ENCODE data around the gene PRSS38. TPM values are rescaled to one million over a fixed set of nuclear protein-coding genes. Genes with fewer than 3 reads are reported as not detected.
"Not testable (repeated sequence)": the region's sequence is repeated elsewhere in the genome, so short reads cannot be mapped to it uniquely, and the experiment has no call there.

Gene PRSS38
- total and polyA plus RNA-seq, 7 experiments from 2014 or later: not detected

GRCh38 chr1:227877810-227878209, 62.3 kb downstream of the PRSS38 start:
- Mint-ChIP-seq H3K4me1 (peaks cover 0 to 32% (median 14%) of the 10 kb centered on the region in 7 donors), H3K27me3 (peaks cover 0 to 62% (median 0%) of the 10 kb centered on the region in 5 donors), H3K9me3 (peaks cover 0 to 16% (median 10%) of the 10 kb centered on the region in 11 donors)
- H3K27me3 ChIP-seq (ENCODE audit: control insufficient read depth in 2 of 2, insufficient read depth in 2 of 2, low read length in 2 of 2); DNase-seq; intact Hi-C loops (cut with micrococcal nuclease); H3K36me3 ChIP-seq (ENCODE audit: control insufficient read depth in 2 of 3, insufficient read depth in 3 of 3, low read length in 3 of 3); CTCF ChIA-PET; ATAC-seq; H3K4me3 ChIP-seq (ENCODE audit: low read length); H3K4me1 ChIP-seq (ENCODE audit: control insufficient read depth in 2 of 2, insufficient read depth in 2 of 2, low read length in 2 of 2); POLR2A ChIA-PET; H3K36me3 Mint-ChIP-seq; H3K4me3 Mint-ChIP-seq; H3K27ac ChIP-seq (ENCODE audit: low read depth, low read length); H3K27ac Mint-ChIP-seq; H3K9me3 ChIP-seq (ENCODE audit: control insufficient read depth in 2 of 3, low read length in 3 of 3): not testable (repeated sequence)

DNA sequence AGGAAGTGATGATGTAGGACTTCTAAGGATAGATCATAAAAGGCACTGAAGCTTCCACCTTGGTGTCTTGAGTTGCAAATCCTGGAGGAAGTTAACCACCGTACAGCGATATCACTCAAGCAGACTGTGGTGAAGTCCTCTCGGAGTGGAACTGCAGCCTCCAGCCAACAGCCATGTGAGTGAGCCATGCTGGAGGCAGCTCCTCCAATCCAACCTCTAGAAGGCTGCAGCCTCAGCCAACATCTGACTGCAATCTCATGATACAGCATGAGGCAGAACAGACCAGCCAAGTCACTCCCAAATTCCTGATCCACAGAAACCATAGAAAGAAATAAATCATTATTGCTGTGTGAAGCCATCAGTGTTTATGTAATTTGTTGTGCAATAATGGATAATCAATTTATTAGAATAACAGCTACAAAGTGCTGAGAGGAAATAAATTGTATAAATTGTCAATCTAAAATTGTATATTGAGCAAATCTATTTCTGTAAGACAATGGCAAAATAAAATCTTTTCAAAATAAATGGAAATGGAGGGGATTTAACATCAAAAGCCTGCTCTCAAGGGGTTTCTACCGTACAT, 65.0 kb downstream of the PRSS38 start:
- CTCF ChIA-PET: no interaction called here
- H3K36me3 Mint-ChIP-seq: no peaks in the 10 kb centered on the region

DNA sequence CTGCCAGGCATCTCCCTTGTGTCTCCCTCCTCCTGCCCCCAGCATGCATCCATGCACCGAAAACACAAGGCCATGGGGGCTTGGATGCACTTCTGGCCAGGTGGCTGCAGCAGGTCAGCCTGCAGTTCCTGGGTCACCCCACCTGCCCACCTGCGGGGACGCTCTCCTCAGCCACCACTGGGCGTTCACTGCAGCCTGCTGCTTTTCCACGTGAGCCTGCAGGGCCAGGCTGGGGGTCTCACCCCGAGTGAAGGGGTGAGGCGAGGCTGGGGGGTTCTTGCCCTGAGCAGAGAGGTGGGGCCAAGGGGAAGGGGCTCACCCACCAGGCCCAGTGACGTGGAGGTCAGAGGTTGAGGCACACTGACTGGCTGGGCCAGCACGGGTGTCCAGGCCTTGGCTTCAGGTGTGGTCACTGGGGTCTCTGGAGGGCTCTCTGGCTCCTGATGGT, 67.6 kb downstream of the PRSS38 start:
- Mint-ChIP-seq H3K9me3 (no peaks in the 10 kb centered on the region), H3K27ac (peak overlapping the region in 6 of 9 donors; percentile 85 to 94 (median 92)), H3K27me3 (peaks cover 0 to 29% (median 0%) of the 10 kb centered on the region in 5 donors), H3K4me3 (peak overlapping the region in 1 of 10 donors; percentile 27), H3K36me3 (no peaks in the 10 kb centered on the region), H3K4me1 (peaks cover 9 to 46% (median 25%) of the 10 kb centered on the region in 7 donors)
- intact Hi-C loops (cut with micrococcal nuclease): loop anchor here in 1 of 2 donors (10.0 kb wide), 1 partner anchor 118 kb away; no protein-coding TSS in a partner anchor
- Histone ChIP-seq H3K4me3 (ENCODE audit: low read length) (no peak overlapping the region), H3K4me1 (ENCODE audit: control insufficient read depth in 2 of 2, insufficient read depth in 2 of 2, low read length in 2 of 2) (peaks cover 30 to 44% of the 10 kb centered on the region in 2 donors), H3K27ac (ENCODE audit: low read depth, low read length) (no peak overlapping the region), H3K9me3 (ENCODE audit: control insufficient read depth in 2 of 3, low read length in 3 of 3) (no peaks in the 10 kb centered on the region), H3K36me3 (ENCODE audit: control insufficient read depth in 2 of 3, insufficient read depth in 3 of 3, low read length in 3 of 3) (no peaks in the 10 kb centered on the region), H3K27me3 (ENCODE audit: control insufficient read depth in 2 of 2, insufficient read depth in 2 of 2, low read length in 2 of 2) (no peaks in the 10 kb centered on the region)
- ChIA-PET POLR2A (no interaction called here), CTCF (no interaction called here)
- no peak for DNase-seq
- no peak for ATAC-seq

More for the DNA sequence above, 65.0 kb downstream of the PRSS38 start:
- no peak overlapping the region for H3K4me3 ChIP-seq (ENCODE audit: low read length)
- no peaks in the 10 kb centered on the region for H3K9me3 ChIP-seq (ENCODE audit: control insufficient read depth in 2 of 3, low read length in 3 of 3)
- H3K36me3 ChIP-seq (ENCODE audit: control insufficient read depth in 2 of 3, insufficient read depth in 3 of 3, low read length in 3 of 3): no peaks in the 10 kb centered on the region
- H3K4me1 ChIP-seq (ENCODE audit: control insufficient read depth in 2 of 2, insufficient read depth in 2 of 2, low read length in 2 of 2): peaks cover 15 to 18% of the 10 kb centered on the region in 2 donors
- Mint-ChIP-seq H3K4me3 (no peak overlapping the region), H3K9me3 (peaks cover 0 to 4% (median 0%) of the 10 kb centered on the region in 11 donors), H3K27me3 (peaks cover 0 to 41% (median 0%) of the 10 kb centered on the region in 5 donors), H3K4me1 (peaks cover 3 to 37% (median 14%) of the 10 kb centered on the region in 7 donors), H3K27ac (peak overlapping the region in 3 of 9 donors; percentile 1 to 75 (median 43))
- no peak for DNase-seq
- no peak overlapping the region for H3K27ac ChIP-seq (ENCODE audit: low read depth, low read length)
- no peak for ATAC-seq
- intact Hi-C loops (cut with micrococcal nuclease): loop anchor here in 1 of 2 donors (10.0 kb wide), 1 partner anchor 116 kb away; no protein-coding TSS in a partner anchor
- POLR2A ChIA-PET: interaction anchor here (0.7 to 1.3 kb wide), 3 partner anchors 9 to 47 kb away, joined by 3 to 4 read pairs (median 4); no protein-coding TSS in a partner anchor
- H3K27me3 ChIP-seq (ENCODE audit: control insufficient read depth in 2 of 2, insufficient read depth in 2 of 2, low read length in 2 of 2): no peaks in the 10 kb centered on the region

DNA sequence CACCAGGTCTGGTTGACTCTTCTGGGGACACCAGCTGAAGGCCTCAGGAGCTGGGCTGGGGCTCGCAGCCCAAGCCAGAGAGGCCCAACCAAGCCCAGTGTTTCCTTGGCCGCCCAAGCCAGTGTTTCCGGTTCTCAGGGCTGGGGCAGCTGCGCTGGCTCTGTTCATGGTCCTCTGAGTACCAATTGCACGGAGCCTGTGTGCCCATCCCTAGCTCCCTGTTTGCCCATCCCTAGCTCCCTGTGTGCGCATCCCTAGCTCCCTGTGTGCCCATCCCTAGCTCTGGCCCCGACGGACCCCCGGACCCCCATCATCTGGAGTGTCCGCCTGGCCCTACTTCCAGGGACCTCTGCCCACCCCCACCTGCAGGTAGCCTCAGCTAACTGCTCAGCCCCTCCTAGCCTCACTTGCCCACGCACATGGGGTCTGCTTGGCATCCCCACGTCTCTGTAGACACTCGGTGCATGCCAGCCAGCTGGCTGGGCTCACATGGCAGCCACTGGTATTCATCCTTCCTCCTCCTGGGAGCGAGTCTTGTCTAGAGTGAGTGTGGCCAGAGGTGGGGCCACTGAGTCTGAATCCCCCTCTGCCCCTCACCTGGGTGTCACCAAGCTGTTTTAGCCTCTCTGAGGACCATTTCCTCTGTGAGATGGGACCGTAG, 68.3 kb downstream of the PRSS38 start:
- peaks cover 30 to 47% of the 10 kb centered on the region in 2 donors for H3K4me1 ChIP-seq (ENCODE audit: control insufficient read depth in 2 of 2, insufficient read depth in 2 of 2, low read length in 2 of 2)
- DNase-seq (peak in 1 of 9 donors; percentile 17), ATAC-seq (no peak)
- H3K27me3 ChIP-seq (ENCODE audit: control insufficient read depth in 2 of 2, insufficient read depth in 2 of 2, low read length in 2 of 2): no peaks in the 10 kb centered on the region
- Mint-ChIP-seq H3K27me3 (peaks cover 0 to 26% (median 0%) of the 10 kb centered on the region in 5 donors), H3K36me3 (no peaks in the 10 kb centered on the region), H3K4me1 (peaks cover 9 to 47% (median 28%) of the 10 kb centered on the region in 7 donors), H3K27ac (peak overlapping the region in 5 of 9 donors; percentile 28 to 93 (median 86)), H3K9me3 (no peaks in the 10 kb centered on the region), H3K4me3 (peak overlapping the region in 1 of 10 donors; percentile 29)
- H3K4me3 ChIP-seq (ENCODE audit: low read length): no peak overlapping the region
- POLR2A ChIA-PET: interaction anchor here (3.6 kb wide), 1 partner anchor 14 kb away, joined by 13 read pairs; no protein-coding TSS in a partner anchor
- no peaks in the 10 kb centered on the region for H3K9me3 ChIP-seq (ENCODE audit: control insufficient read depth in 2 of 3, low read length in 3 of 3)
- CTCF ChIA-PET: no interaction called here
- H3K27ac ChIP-seq (ENCODE audit: low read depth, low read length): no peak overlapping the region
- intact Hi-C loops (cut with micrococcal nuclease): loop anchor here in 1 of 2 donors (10.0 kb wide), 1 partner anchor 119 kb away; no protein-coding TSS in a partner anchor
- H3K36me3 ChIP-seq (ENCODE audit: control insufficient read depth in 2 of 3, insufficient read depth in 3 of 3, low read length in 3 of 3): no peaks in the 10 kb centered on the region

GRCh38 chr1:227884370-227885134, 69.1 kb downstream of the PRSS38 start:
- ChIA-PET POLR2A (interaction anchor here (1.7 to 3.6 kb wide), 2 partner anchors 12 to 14 kb away, joined by 13 to 14 read pairs; no protein-coding TSS in a partner anchor), CTCF (no interaction called here)
- Histone ChIP-seq H3K27ac (ENCODE audit: low read depth, low read length) (peak overlapping the region; percentile 75), H3K4me1 (ENCODE audit: control insufficient read depth in 2 of 2, insufficient read depth in 2 of 2, low read length in 2 of 2) (peaks cover 30 to 47% of the 10 kb centered on the region in 2 donors), H3K9me3 (ENCODE audit: control insufficient read depth in 2 of 3, low read length in 3 of 3) (no peaks in the 10 kb centered on the region), H3K4me3 (ENCODE audit: low read length) (no peak overlapping the region), H3K27me3 (ENCODE audit: control insufficient read depth in 2 of 2, insufficient read depth in 2 of 2, low read length in 2 of 2) (no peaks in the 10 kb centered on the region), H3K36me3 (ENCODE audit: control insufficient read depth in 2 of 3, insufficient read depth in 3 of 3, low read length in 3 of 3) (no peaks in the 10 kb centered on the region)
- H3K4me1 Mint-ChIP-seq: peaks cover 9 to 50% (median 27%) of the 10 kb centered on the region in 7 donors
- H3K36me3 Mint-ChIP-seq: no peaks in the 10 kb centered on the region
- intact Hi-C loops (cut with micrococcal nuclease): loop anchor here (5.0 to 10.0 kb wide), 4 partner anchors 63 to 122 kb away; partner anchors contain the start of gene WNT9A (in 1 of the 2)
- peak overlapping the region in 7 of 10 donors; percentile 10 to 85 (median 81) for H3K4me3 Mint-ChIP-seq
- peaks cover 0 to 18% (median 0%) of the 10 kb centered on the region in 5 donors for H3K27me3 Mint-ChIP-seq
- DNase-seq: peak in 1 of 9 donors; percentile 19
- H3K27ac Mint-ChIP-seq: peak overlapping the region in 7 of 9 donors; percentile 64 to 94 (median 88)
- no peaks in the 10 kb centered on the region for H3K9me3 Mint-ChIP-seq
- ATAC-seq: peak; percentile 6

DNA sequence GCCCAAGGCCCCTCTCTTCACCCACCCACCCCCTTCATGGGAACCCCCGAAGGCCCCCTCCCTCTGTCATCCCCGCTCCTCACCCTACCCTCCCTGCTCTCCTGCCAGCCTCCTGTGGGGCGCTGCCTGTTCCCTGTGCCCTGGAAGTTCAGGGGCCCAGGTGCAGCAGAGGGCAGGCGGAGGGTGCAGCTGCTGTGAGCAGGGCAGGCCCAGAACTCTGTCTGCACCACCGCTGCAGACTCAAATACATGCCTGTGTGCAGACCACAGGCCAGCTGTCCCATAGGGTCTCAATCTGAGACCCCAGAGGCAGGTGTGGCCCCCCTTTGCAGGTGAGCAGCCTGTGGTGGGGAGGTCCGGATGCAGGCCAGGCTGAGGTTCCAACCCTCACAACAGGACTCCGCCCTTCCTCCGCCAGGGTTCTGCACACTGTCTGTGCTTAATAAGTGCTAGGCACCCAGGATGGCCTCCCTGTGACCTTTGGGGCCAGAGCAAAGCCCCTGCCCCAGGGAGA, 69.7 kb downstream of the PRSS38 start:
- no peaks in the 10 kb centered on the region for H3K9me3 ChIP-seq (ENCODE audit: control insufficient read depth in 2 of 3, low read length in 3 of 3)
- H3K27ac ChIP-seq (ENCODE audit: low read depth, low read length): peak overlapping the region; percentile 75
- no peaks in the 10 kb centered on the region for H3K36me3 ChIP-seq (ENCODE audit: control insufficient read depth in 2 of 3, insufficient read depth in 3 of 3, low read length in 3 of 3)
- Mint-ChIP-seq H3K36me3 (no peaks in the 10 kb centered on the region), H3K4me3 (peak overlapping the region; percentile 62 to 85 (median 80)), H3K27ac (peak overlapping the region; percentile 78 to 98 (median 91)), H3K9me3 (no peaks in the 10 kb centered on the region), H3K4me1 (peaks cover 9 to 56% (median 27%) of the 10 kb centered on the region in 7 donors), H3K27me3 (peaks cover 0 to 11% (median 0%) of the 10 kb centered on the region in 5 donors)
- no peaks in the 10 kb centered on the region for H3K27me3 ChIP-seq (ENCODE audit: control insufficient read depth in 2 of 2, insufficient read depth in 2 of 2, low read length in 2 of 2)
- peak in 6 of 9 donors; percentile 21 to 52 (median 40) for DNase-seq
- ChIA-PET POLR2A (interaction anchor here (1.7 to 3.6 kb wide), 2 partner anchors 13 to 15 kb away, joined by 13 to 14 read pairs; no protein-coding TSS in a partner anchor), CTCF (no interaction called here)
- peak overlapping the region; percentile 32 for H3K4me3 ChIP-seq (ENCODE audit: low read length)
- peak; percentile 40 for ATAC-seq
- peaks cover 30 to 47% of the 10 kb centered on the region in 2 donors for H3K4me1 ChIP-seq (ENCODE audit: control insufficient read depth in 2 of 2, insufficient read depth in 2 of 2, low read length in 2 of 2)
- intact Hi-C loops (cut with micrococcal nuclease): loop anchor here (5.0 to 10.0 kb wide), 4 partner anchors 62 to 123 kb away; partner anchors contain the start of gene WNT9A (in 1 of the 2)

Data from naive thymus-derived CD4-positive, alpha-beta T cell (primary cell).